ENCODE data around the gene USF1.

USF1 gene

GRCh38 chr1:161082483-161082882, 36.7 kb upstream of the USF1 start:
- no peak for TF ChIP-seq ZFP30 (CRISPR knock-in tag; IDR thresholded peaks at IDR 0.05)
- no peak for TF ChIP-seq PATZ1 (CRISPR knock-in tag; IDR thresholded peaks at IDR 0.05; ENCODE audit: borderline replicate concordance)
- no peak for TF ChIP-seq BACH2 (CRISPR knock-in tag; IDR thresholded peaks at IDR 0.05; ENCODE audit: borderline replicate concordance)
- TF ChIP-seq CREB5 (CRISPR knock-in tag; IDR thresholded peaks at IDR 0.05; ENCODE audit: low read depth), result no peak
- no peak for TF ChIP-seq POU6F1 (CRISPR knock-in tag; IDR thresholded peaks at IDR 0.05; ENCODE audit: borderline replicate concordance, low read depth)
- TF ChIP-seq SNAI2 (CRISPR knock-in tag; IDR thresholded peaks at IDR 0.05), result no peak
- no peak for TF ChIP-seq CSDC2 (CRISPR knock-in tag; IDR thresholded peaks at IDR 0.05)
- TF ChIP-seq CSRNP3 (CRISPR knock-in tag; IDR thresholded peaks at IDR 0.05), result no peak
- ATAC-seq, result no peak

GRCh38 chr1:161081519-161081918, 35.7 kb upstream of the USF1 start:
- TF ChIP-seq ZC3H10 (CRISPR knock-in tag; IDR thresholded peaks at IDR 0.05), result no peak
- no peak for ATAC-seq

- ATAC-seq, result no peak
- no peak for TF ChIP-seq PATZ1 (CRISPR knock-in tag; IDR thresholded peaks at IDR 0.05; ENCODE audit: borderline replicate concordance)
- no peak for TF ChIP-seq SNAI2 (CRISPR knock-in tag; IDR thresholded peaks at IDR 0.05)
- no peak for TF ChIP-seq CSRNP3 (CRISPR knock-in tag; IDR thresholded peaks at IDR 0.05)
- no peak for TF ChIP-seq ZC3H10 (CRISPR knock-in tag; IDR thresholded peaks at IDR 0.05)
- TF ChIP-seq ESRRG (CRISPR knock-in tag; IDR thresholded peaks at IDR 0.05), result no peak
These were observed 34.9 kb upstream of the USF1 start for GRCh38 chr1:161080441-161081405.

GRCh38 chr1:161079436-161080110, 33.8 kb upstream of the USF1 start:
- no peak for ATAC-seq
- TF ChIP-seq OSR1 (CRISPR knock-in tag; IDR thresholded peaks at IDR 0.05) (no peak), ZNF565 (CRISPR knock-in tag; conservative IDR thresholded peaks at IDR 0.05; ENCODE audit: low read depth) (no peak), CREB5 (CRISPR knock-in tag; IDR thresholded peaks at IDR 0.05; ENCODE audit: low read depth) (no peak), ZNF70 (CRISPR knock-in tag; IDR thresholded peaks at IDR 0.05) (no peak), ARNTL (CRISPR knock-in tag; IDR thresholded peaks at IDR 0.05; ENCODE audit: borderline replicate concordance, low read depth) (no peak), GLIS3 (CRISPR knock-in tag; IDR thresholded peaks at IDR 0.05) (no peak), SNAI2 (CRISPR knock-in tag; IDR thresholded peaks at IDR 0.05) (no peak)
